ENCODE measurements around the gene SRI. TPM values are rescaled to one million over a fixed set of nuclear protein-coding genes. Genes with fewer than 3 reads are reported as not detected.

Gene SRI
- total RNA-seq, 1 donor from 2014 or later, result 182 TPM

- no peaks in the 10 kb centered on the region for H3K9me3 Mint-ChIP-seq (ENCODE audit: unreplicated experiment)
- no peak for TF ChIP-seq CTCF (IDR thresholded peaks at IDR 0.05; ENCODE audit: unreplicated experiment)
- H3K27ac Mint-ChIP-seq (ENCODE audit: unreplicated experiment), result no peak overlapping the region
- peaks cover 2% of the 10 kb centered on the region for H3K27me3 Mint-ChIP-seq (ENCODE audit: unreplicated experiment)
- no peak overlapping the region for H3K4me3 Mint-ChIP-seq (ENCODE audit: unreplicated experiment)
- DNase-seq (ENCODE audit: low spot score), result no peak
- H3K36me3 Mint-ChIP-seq (ENCODE audit: low read depth, unreplicated experiment), result no peaks in the 10 kb centered on the region
- H3K4me1 Mint-ChIP-seq (ENCODE audit: unreplicated experiment), result no peaks in the 10 kb centered on the region
These were observed 27.9 kb downstream of the SRI start for GRCh38 chr7:88191911-88192310.

GRCh38 chr7:88185650-88186049 is 34.2 kb downstream of the SRI start:
- H3K27me3 Mint-ChIP-seq (ENCODE audit: unreplicated experiment), result peaks cover 2% of the 10 kb centered on the region
- no peak overlapping the region for H3K27ac Mint-ChIP-seq (ENCODE audit: unreplicated experiment)
- H3K4me1 Mint-ChIP-seq (ENCODE audit: unreplicated experiment), result no peaks in the 10 kb centered on the region
- no peaks in the 10 kb centered on the region for H3K9me3 Mint-ChIP-seq (ENCODE audit: unreplicated experiment)
- H3K4me3 Mint-ChIP-seq (ENCODE audit: unreplicated experiment), result no peak overlapping the region
- TF ChIP-seq CTCF (IDR thresholded peaks at IDR 0.05; ENCODE audit: unreplicated experiment), result no peak
- no peaks in the 10 kb centered on the region for H3K36me3 Mint-ChIP-seq (ENCODE audit: low read depth, unreplicated experiment)
- DNase-seq (ENCODE audit: low spot score), result no peak

GRCh38 chr7:88184848-88185304 is 35.0 kb downstream of the SRI start:
- Mint-ChIP-seq H3K4me3 (ENCODE audit: unreplicated experiment) (no peak overlapping the region), H3K27me3 (ENCODE audit: unreplicated experiment) (peaks cover 2% of the 10 kb centered on the region), H3K27ac (ENCODE audit: unreplicated experiment) (no peak overlapping the region)

GRCh38 chr7:88183051-88183450 is 36.8 kb downstream of the SRI start:
- Mint-ChIP-seq H3K27ac (ENCODE audit: unreplicated experiment) (no peak overlapping the region), H3K9me3 (ENCODE audit: unreplicated experiment) (no peaks in the 10 kb centered on the region), H3K4me3 (ENCODE audit: unreplicated experiment) (no peak overlapping the region), H3K36me3 (ENCODE audit: low read depth, unreplicated experiment) (no peaks in the 10 kb centered on the region), H3K4me1 (ENCODE audit: unreplicated experiment) (no peaks in the 10 kb centered on the region), H3K27me3 (ENCODE audit: unreplicated experiment) (no peaks in the 10 kb centered on the region)
- no peak for TF ChIP-seq CTCF (IDR thresholded peaks at IDR 0.05; ENCODE audit: unreplicated experiment)
- DNase-seq (ENCODE audit: low spot score), result no peak

More at GRCh38 chr7:88184848-88185304, 35.0 kb downstream of the SRI start:
- Mint-ChIP-seq H3K4me1 (ENCODE audit: unreplicated experiment) (no peaks in the 10 kb centered on the region), H3K9me3 (ENCODE audit: unreplicated experiment) (no peaks in the 10 kb centered on the region), H3K36me3 (ENCODE audit: low read depth, unreplicated experiment) (no peaks in the 10 kb centered on the region)
- DNase-seq (ENCODE audit: low spot score), result no peak
- TF ChIP-seq CTCF (IDR thresholded peaks at IDR 0.05; ENCODE audit: unreplicated experiment), result no peak

- no peaks in the 10 kb centered on the region for H3K9me3 Mint-ChIP-seq (ENCODE audit: unreplicated experiment)
- no peak overlapping the region for H3K27ac Mint-ChIP-seq (ENCODE audit: unreplicated experiment)
- no peak for DNase-seq (ENCODE audit: low spot score)
- H3K4me3 Mint-ChIP-seq (ENCODE audit: unreplicated experiment), result no peak overlapping the region
- H3K4me1 Mint-ChIP-seq (ENCODE audit: unreplicated experiment), result no peaks in the 10 kb centered on the region
- no peak for TF ChIP-seq CTCF (IDR thresholded peaks at IDR 0.05; ENCODE audit: unreplicated experiment)
- H3K27me3 Mint-ChIP-seq (ENCODE audit: unreplicated experiment), result no peaks in the 10 kb centered on the region
- no peaks in the 10 kb centered on the region for H3K36me3 Mint-ChIP-seq (ENCODE audit: low read depth, unreplicated experiment)
These were observed 43.6 kb downstream of the SRI start for GRCh38 chr7:88176190-88176589.

Data from endothelial cell (in vitro differentiated cells).